Endothelial cell of umbilical vein (primary cell): ENCODE measurements around the gene NBL1. TPM values are rescaled to one million over a fixed set of nuclear protein-coding genes. Genes with fewer than 3 reads are reported as not detected.

ENCODE experiments used
- BruUV-seq: library from RNA; stranded (reverse); fragments of 400-500 nt; replicated peaks from 2 replicates; lab custom pipeline; 2021; lab: Mats Ljungman, UMichigan
- CTCF ChIA-PET: fragments of 300-600, 350-600 bp; sonication (Branson Sonifier 250); formaldehyde crosslinking; loops from one replicate; lab custom pipeline; 2021; ENCODE audit warnings: antibody characterized with exemption, inconsistent platforms; lab: Charles Lee
- POLR2A ChIA-PET: fragments of 300-600, 350-600 bp; sonication (Branson Sonifier 250); formaldehyde crosslinking; loops from one replicate; lab custom pipeline; 2021; ENCODE audit warnings: antibody characterized with exemption, inconsistent platforms; lab: Charles Lee
- DNase-seq: peaks from one replicate; pipeline ENCODE4 v3.0.0-alpha.2; 2011; ENCODE audit warnings: low read depth, low spot score
- FAIRE-seq: peaks from 2 replicates; lab custom pipeline; 2011; peaks lifted over from hg19 to GRCh38; lab: Jason Lieb, UNC
- H2AFZ ChIP-seq: 2 replicates; pipeline ENCODE4 v1.6.0; 2012; ENCODE audit warnings: low read depth, low read length, control low read depth, inconsistent platforms
- H3K27ac ChIP-seq: 2 replicates; pipeline ENCODE4 v1.5.1; 2011; ENCODE audit warnings: low read depth, mild to moderate bottlenecking, control low read depth, low read length, moderate library complexity; ENCODE audit not compliant: insufficient read depth
- H3K27me3 ChIP-seq, 2 experiments: 2 replicates each; pipeline versions ENCODE4 v1.6.0 to v1.6.1; 2011; ENCODE audit warnings: low read length in 2 of 2, mixed read lengths in 1 of 2; ENCODE audit not compliant: control insufficient read depth in 2 of 2, insufficient read depth in 2 of 2
- H3K36me3 ChIP-seq, 2 experiments: 2 replicates in 1 of 2; 3 replicates in 1 of 2; pipeline ENCODE4 v1.5.1; 2011; ENCODE audit warnings: low read length in 2 of 2, mild to moderate bottlenecking in 1 of 2, moderate library complexity in 1 of 2; ENCODE audit not compliant: control insufficient read depth in 2 of 2, insufficient read depth in 2 of 2; ENCODE audit errors: extremely low read depth in 1 of 2
- H3K4me1 ChIP-seq: 3 replicates; pipeline ENCODE4 v1.5.1; 2011; ENCODE audit warnings: mild to moderate bottlenecking, low read length; ENCODE audit not compliant: control insufficient read depth, insufficient read depth; ENCODE audit errors: extremely low read depth
- H3K4me2 ChIP-seq: 2 replicates; pipeline ENCODE4 v1.6.1; 2011; ENCODE audit warnings: low read length, control low read depth, mixed read lengths; ENCODE audit not compliant: insufficient read depth
- H3K4me3 ChIP-seq, 3 experiments: fragments of 200-600 bp in 1 of 3; sonication (generic), shearing (Covaris generic) in 1 of 3; replicated peaks in 1 of 3; 2 replicates each; pipeline ENCODE4 v1.5.1; 2011 to 2016; ENCODE audit warnings: control low read depth in 3 of 3, low read length in 3 of 3, mild to moderate bottlenecking in 2 of 3, inconsistent platforms in 1 of 3, low read depth in 1 of 3, moderate library complexity in 1 of 3; ENCODE audit not compliant: insufficient read depth in 1 of 3
- H3K79me2 ChIP-seq: 2 replicates; pipeline ENCODE4 v1.6.0; 2012; ENCODE audit warnings: low read length, inconsistent platforms; ENCODE audit not compliant: control insufficient read depth, insufficient read depth
- H3K9ac ChIP-seq: replicated peaks from 2 replicates; pipeline ENCODE3; 2011; ENCODE audit warnings: low read length, control low read depth; ENCODE audit not compliant: insufficient read depth; ENCODE audit errors: extremely low read depth
- H3K9me1 ChIP-seq: replicated peaks from 3 replicates; pipeline ENCODE4 v1.6.0; 2011; ENCODE audit warnings: mild to moderate bottlenecking, low read length; ENCODE audit not compliant: control insufficient read depth, insufficient read depth; ENCODE audit errors: extremely low read depth
- H3K9me3 ChIP-seq: replicated peaks from 2 replicates; pipeline ENCODE4 v1.5.1; 2012; ENCODE audit warnings: low read length, inconsistent platforms; ENCODE audit not compliant: control insufficient read depth, insufficient read depth
- H4K20me1 ChIP-seq: replicated peaks from 2 replicates; pipeline ENCODE3; 2011; ENCODE audit warnings: mild to moderate bottlenecking, low read length; ENCODE audit not compliant: control insufficient read depth, insufficient read depth; ENCODE audit errors: extremely low read depth
- CTCF ChIP-seq, 2 donors: IDR thresholded peaks; 1 replicate in 1 of 2; 2 replicates in 1 of 2; pipeline ENCODE4 v1.5.1; 2011; ENCODE audit warnings: low read length in 2 of 2, mild to moderate bottlenecking in 2 of 2, moderate library complexity in 2 of 2, control low read depth in 1 of 2, inconsistent platforms in 1 of 2, low read depth in 1 of 2; ENCODE audit not compliant: insufficient read depth in 1 of 2; ENCODE audit errors: extremely low read depth in 1 of 2
- EZH2 ChIP-seq: IDR thresholded peaks from 2 replicates; pipeline ENCODE4 v1.6.1; 2012; ENCODE audit warnings: borderline replicate concordance, low read depth, mild to moderate bottlenecking, moderate library complexity, low read length, inconsistent platforms; ENCODE audit not compliant: severe bottlenecking
- FOS ChIP-seq: IDR thresholded peaks from 2 replicates; pipeline ENCODE4 v1.6.1; 2011; ENCODE audit warnings: mild to moderate bottlenecking, low read length, moderate library complexity, borderline replicate concordance; ENCODE audit not compliant: insufficient read depth
- GATA2 ChIP-seq: IDR thresholded peaks from 2 replicates; pipeline ENCODE4 v1.7.0; 2011; ENCODE audit warnings: low read depth, mild to moderate bottlenecking, moderate library complexity, mixed read lengths, low read length; ENCODE audit not compliant: insufficient read length, insufficient read depth
- JUN ChIP-seq: IDR thresholded peaks from 2 replicates; pipeline ENCODE4 v1.6.1; 2011; ENCODE audit warnings: borderline replicate concordance, low read depth; ENCODE audit not compliant: insufficient read length, insufficient read depth
- MAX ChIP-seq: IDR thresholded peaks from 2 replicates; pipeline ENCODE4 v1.6.1; 2011; ENCODE audit not compliant: insufficient read depth, insufficient read length
- MYC ChIP-seq: IDR thresholded peaks from one replicate; pipeline ENCODE4 v1.6.1; 2011; ENCODE audit warnings: mild to moderate bottlenecking, low read depth, low read length
- POLR2A ChIP-seq: IDR thresholded peaks from 2 replicates; pipeline ENCODE4 v1.6.1; 2012; ENCODE audit warnings: low read depth, mild to moderate bottlenecking, control low read depth, low read length
- POLR2AphosphoS5 ChIP-seq: IDR thresholded peaks from 2 replicates; pipeline ENCODE4 v1.6.1; 2012; ENCODE audit warnings: low read depth, mild to moderate bottlenecking, control low read depth, low read length, moderate library complexity; ENCODE audit not compliant: insufficient read depth
- dilution Hi-C: fragments of 300-500 bp; cut with MboI; formaldehyde crosslinking; loops from one replicate; pipeline ENCODE4 v1.15.0; 2019; ENCODE audit warnings: low sequenced_read_pairs; ENCODE audit not compliant: extremely low pct_ligation_motif_present
- intact Hi-C: fragments of 100-400 bp; cut with micrococcal nuclease; formaldehyde crosslinking; loops from one replicate; pipeline ENCODE4 v1.10.0; 2022
- polyA plus RNA-seq, 4 experiments: library from polyadenylated mRNA; depleted of rRNA in 3 of 4; stranded (reverse) in 3 of 4; unstranded in 1 of 4; fragments of >200 nt; gene quantifications; 2 replicates each; pipeline versions ENCODE4 v1.2.1 to v1.2.3, GENCODE V29; 2011 to 2012; ENCODE audit warnings: missing spikeins in 1 of 4
- total RNA-seq: library from RNA; stranded (reverse); gene quantifications from 2 replicates; pipeline ENCODE4 v1.2.3, GENCODE V29; 2021

The NBL1 gene
- total and polyA plus RNA-seq, 2 donors (not counting 3 experiments of a cell fraction or from before 2014, with no cell fraction given), result 36.2 to 40.5 TPM

GRCh38 chr1:19628879-19629278 lies 15.2 kb upstream of the NBL1 start:
- H3K4me1 ChIP-seq, result no peaks in the 10 kb centered on the region
- no peaks in the 10 kb centered on the region for H3K79me2 ChIP-seq
- no peak overlapping the region for H3K27ac ChIP-seq
- H3K27me3 ChIP-seq, result no peaks in the 10 kb centered on the region
- no peak overlapping the region for H3K4me2 ChIP-seq
- ChIA-PET CTCF (interaction anchor here (1.1 to 1.4 kb wide), 3 partner anchors 22 to 191 kb away, joined by 3 to 4 read pairs (median 4); no protein-coding TSS in a partner anchor), POLR2A (no interaction called here)
- DNase-seq (no peak), FAIRE-seq (no peak)
- no peaks in the 10 kb centered on the region for H3K9me3 ChIP-seq
- H3K9ac ChIP-seq, result no peak overlapping the region
- dilution Hi-C loops, result loop anchor here (25.0 kb wide), 1 partner anchor 217 kb away; no protein-coding TSS in a partner anchor
- intact Hi-C loops, result no loop called here
- H4K20me1 ChIP-seq, result no peaks in the 10 kb centered on the region
- no peaks in the 10 kb centered on the region for H3K9me1 ChIP-seq
- TF ChIP-seq MYC (no peak), GATA2 (no peak), POLR2A (no peak), POLR2AphosphoS5 (no peak)
- no peak overlapping the region for H2AFZ ChIP-seq
- BruUV-seq, result no TSS peak
- peaks cover 8 to 14% of the 10 kb centered on the region in 2 experiments for H3K36me3 ChIP-seq
- H3K4me3 ChIP-seq, result no peak overlapping the region

DNA sequence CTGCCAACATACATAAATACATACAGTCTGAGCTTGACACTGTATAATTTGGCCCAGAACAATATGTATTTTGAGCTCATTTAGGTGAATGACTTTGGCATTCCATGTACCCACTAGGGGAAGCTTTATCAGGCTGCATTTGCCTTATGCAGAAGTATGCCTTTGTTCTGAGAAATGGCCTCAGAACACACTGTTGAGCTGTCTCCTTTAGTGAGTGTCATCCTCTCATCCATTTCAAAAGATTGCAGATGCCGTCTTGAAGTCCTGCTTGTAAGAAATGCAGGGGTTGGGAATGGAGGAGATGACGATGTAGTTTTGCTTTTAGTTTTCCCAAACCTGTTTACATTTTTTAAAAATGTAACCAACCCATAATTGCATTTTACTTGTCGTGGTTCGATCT lies 14.8 kb upstream of the NBL1 start:
- Histone ChIP-seq H3K27me3 (no peaks in the 10 kb centered on the region), H3K27ac (no peak overlapping the region), H3K4me3 (no peak overlapping the region), H3K36me3 (peaks cover 8 to 14% of the 10 kb centered on the region in 2 experiments), H3K4me1 (no peaks in the 10 kb centered on the region), H3K9ac (no peak overlapping the region), H3K79me2 (no peaks in the 10 kb centered on the region), H2AFZ (no peak overlapping the region), H4K20me1 (no peaks in the 10 kb centered on the region), H3K9me1 (no peaks in the 10 kb centered on the region), H3K9me3 (no peaks in the 10 kb centered on the region), H3K4me2 (no peak overlapping the region)
- dilution Hi-C loops (loop anchor here (25.0 kb wide), 1 partner anchor 217 kb away; no protein-coding TSS in a partner anchor), intact Hi-C loops (no loop called here)
- DNase-seq (no peak), FAIRE-seq (no peak)
- no TSS peak for BruUV-seq
- CTCF ChIA-PET, result interaction anchor here (1.1 to 1.4 kb wide), 3 partner anchors 22 to 191 kb away, joined by 3 to 4 read pairs (median 4); no protein-coding TSS in a partner anchor
- POLR2A ChIA-PET, result no interaction called here
- TF ChIP-seq POLR2A (no peak), GATA2 (no peak), MYC (no peak), EZH2 (no peak), CTCF (IDR thresholded peaks at IDR 0.05; ENCODE audit: extremely low read depth in 1 of 2, insufficient read depth in 1 of 2, low read depth in 1 of 2, low read length in 2 of 2) (no peak), FOS (no peak), POLR2AphosphoS5 (no peak), MAX (no peak), JUN (no peak)
